Activated gamma-delta T cell (primary cell): ENCODE measurements around the gene QPCTL.

Experiments
- DNase-seq: peaks from one replicate; lab custom pipeline; 2025; lab: John Stamatoyannopoulos, UW
- total RNA-seq, 2 donors: gene quantifications; one replicate each; lab custom pipeline; 2026; lab: John Stamatoyannopoulos, UW

QPCTL gene
- 8.4 to 11.0 reads per million in 2 donors for total RNA-seq

DNA sequence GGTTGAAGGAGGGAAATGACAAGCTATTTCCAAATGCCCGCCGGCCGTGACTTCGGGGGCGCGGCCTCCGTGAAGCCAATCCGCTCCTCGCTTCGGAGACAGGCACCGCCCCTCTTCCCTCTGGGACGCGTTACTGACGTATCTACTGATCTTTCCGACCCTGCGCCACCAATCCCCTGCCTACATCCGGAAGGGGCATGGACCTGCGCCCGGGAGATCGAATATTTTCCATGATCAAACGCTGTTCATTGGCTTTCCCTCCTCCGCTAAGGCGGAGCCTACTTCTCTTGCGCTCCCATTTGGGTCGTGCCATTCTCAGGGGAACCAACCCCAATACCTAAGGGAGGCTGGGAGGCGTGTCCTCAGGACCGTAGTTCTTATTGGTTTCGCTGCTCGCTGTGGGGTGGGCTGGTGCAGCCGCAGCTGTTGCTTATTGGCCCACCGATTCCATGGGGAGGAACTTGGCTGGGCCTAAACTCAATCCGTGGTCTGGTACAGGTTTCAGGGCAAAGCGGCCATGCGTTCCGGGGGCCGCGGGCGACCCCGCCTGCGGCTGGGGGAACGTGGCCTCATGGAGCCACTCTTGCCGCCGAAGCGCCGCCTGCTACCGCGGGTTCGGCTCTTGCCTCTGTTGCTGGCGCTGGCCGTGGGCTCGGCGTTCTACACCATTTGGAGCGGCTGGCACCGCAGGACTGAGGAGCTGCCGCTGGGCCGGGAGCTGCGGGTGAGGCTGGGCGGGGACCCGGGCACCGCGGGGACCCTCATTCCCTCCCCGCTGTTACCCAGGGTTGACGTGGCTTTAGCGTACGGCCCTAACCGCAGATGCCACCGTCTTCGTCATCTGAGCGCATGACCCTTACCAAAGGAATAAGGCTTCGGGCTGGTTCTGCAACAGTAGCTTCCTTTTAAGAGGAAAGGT is at the start of gene QPCTL:
TSS of gene QPCTL (plus strand) at position 480 of the 919 bp plus-strand sequence. CDS start at position 518, 38 bp downstream.
- peak; percentile 75 for DNase-seq

DNA sequence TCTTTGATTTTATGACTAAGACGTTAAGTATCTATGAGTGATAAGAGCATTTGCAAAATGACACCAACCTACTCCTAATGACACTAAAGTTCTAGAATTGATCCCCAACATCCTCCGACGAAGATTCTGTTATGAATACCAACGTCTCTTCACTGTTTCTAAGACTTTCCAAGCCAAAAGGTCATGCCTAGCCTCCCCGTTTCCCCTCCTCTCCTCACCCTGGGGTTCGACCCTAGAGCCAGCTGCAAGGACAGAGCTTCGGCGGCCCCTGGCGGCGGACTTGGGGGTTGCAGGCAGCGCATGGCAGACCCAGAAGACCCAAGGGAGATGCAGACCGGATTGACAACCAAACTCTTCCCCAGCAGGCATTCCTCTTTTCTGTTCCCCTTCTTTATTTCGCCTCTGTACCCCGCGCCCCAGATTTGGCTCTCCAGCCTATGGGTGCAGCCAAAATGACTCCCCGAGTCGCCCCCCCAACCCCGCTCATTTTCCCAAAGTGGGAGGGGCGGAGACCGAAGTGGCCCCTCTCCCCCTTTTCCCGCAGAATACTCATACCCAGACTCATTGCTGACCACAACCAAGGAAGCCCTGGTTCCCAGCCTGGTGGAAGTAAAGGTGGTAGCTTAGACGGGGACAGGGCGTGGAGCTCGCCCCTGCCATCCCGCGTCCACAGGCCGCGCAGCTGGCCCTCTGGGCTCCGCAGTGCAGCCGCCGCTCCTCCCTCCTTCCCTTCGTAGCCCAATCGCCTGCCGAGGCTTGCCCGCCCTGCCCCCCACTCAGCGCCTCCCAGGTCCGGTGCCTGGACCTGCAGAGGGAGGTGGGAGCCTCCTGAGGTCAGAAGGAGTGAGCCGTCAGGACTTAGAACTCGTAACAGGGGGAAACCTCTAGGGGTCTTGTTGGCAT is 49.2 kb upstream of the QPCTL start:
- DNase-seq = peak; percentile 63

DNA sequence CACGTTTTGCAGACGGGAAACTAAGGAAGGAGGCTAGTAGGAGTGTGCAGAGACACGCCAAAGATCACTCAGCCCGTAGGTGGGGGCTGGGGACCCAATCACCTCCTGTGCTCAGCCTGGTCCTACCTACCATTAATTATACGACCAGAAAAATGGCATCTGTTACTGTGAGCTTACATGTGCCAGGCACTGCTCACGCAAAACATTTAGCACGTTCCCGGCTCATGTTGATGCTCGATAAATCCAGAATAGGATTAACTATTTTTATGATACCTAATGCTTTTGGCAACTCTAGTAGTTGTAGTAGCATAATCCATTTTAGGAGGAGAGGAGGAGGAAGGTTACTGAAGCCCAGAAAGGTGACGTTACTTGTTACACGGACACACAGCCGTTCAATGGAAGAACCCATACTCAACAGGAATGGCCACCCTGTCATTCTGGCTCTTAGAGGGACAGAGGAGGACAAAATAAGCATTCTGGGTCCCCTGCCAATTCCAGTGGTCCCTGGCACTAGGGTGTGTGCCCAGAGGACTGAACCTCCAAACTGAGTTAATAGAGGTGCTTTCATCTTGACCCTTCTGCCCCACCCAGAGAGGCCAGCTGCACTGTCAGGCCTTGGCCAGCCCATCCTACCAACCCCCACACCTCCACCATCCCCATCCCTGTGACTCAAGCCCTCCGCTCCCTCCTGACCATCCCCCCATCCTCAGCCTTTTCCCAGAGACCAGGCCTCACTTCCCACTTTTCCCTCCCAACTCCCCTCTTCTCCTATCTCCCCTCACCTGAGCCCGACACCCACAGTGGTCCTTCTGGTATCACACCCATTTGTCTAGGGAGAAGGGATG is 48.3 kb upstream of the QPCTL start:
- DNase-seq = no peak

DNA sequence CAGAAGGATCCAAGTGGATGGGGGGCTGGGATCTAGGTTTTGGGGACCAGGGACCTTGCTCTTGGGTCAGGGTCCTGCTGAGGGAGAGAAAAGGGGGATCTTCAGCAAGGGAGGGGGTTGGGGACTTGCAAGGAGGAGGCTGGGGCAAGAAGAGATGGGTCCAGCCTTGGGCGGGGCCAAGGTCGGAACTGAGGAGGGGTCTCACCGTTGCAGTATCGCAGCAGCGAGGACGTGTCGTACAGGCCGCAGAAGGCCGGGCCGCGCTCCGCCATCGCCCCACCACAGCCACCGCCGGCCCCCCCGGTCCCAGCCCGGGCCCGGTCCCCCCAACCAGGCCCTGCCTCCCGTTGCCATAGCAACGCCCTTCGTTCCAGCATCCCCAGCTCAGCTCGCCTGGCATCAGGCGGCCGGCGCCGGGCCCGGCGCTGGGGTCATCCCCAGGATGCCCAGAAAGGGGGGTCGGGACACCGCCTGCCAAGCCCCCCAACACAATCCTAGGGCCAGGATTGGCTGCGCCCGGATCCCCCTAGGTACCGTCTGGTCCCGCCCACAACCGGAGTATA is 47.3 kb upstream of the QPCTL start:
- peak; percentile 43 for DNase-seq

DNA sequence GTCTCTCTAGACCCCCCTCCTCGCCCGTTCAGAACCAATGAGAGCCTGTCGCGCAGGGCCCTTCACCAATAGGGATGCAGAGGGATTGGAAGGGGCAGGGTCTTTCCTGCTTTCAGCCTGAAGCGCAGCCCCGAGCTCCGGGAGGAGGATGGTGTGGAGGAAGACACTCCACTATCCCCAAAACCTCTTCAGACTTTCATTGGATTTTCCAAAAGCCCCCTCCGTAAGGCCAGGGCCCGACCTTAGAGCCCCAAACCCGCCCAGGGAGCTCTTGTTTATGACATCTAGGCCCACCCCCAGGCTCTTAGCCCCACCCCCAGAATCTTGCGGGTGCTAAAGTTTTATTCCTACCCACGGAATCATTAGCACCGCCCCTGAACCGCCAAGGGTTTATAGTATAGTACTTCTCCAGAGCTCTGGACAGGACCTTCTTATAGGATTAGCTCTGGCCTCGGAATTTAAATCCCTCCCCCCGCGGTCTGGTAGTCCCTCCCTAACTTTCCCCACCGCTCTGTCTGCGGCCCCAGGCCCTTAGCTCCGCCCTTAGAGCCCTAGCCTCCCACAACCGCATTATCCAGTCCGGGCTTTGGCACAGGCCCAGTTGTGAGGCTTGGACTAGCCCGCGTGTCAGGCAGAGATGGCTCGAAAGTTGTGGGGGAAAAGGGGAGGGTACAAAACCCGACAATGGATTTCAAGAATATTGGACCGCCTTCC is 46.7 kb upstream of the QPCTL start:
- DNase-seq = no peak

GRCh38 chr19:45646345-45646698 is 46.1 kb upstream of the QPCTL start:
- DNase-seq = no peak

GRCh38 chr19:45650722-45651121 is 41.7 kb upstream of the QPCTL start:
- DNase-seq = no peak

DNA sequence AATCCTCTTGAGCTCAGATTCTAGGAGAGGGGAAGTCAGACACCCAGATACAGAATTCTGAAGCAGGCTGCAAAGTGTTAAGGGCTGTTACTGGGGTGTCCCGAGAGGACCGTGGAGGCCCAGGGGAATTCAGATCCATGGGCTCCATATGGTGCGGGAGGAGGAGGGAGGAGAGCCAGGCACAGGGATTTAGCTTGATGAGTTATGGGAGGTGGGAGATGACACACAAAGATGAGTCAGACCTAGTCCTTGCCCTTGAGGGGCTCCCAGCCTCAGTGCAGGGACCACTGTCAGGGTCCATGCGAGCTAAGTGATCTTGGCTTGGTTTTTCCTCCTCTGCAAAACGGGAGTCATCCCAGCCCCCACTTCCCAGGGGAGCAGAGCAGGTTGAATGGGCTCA is 38.8 kb upstream of the QPCTL start:
- DNase-seq = no peak

GRCh38 chr19:45655073-45655472 is 37.4 kb upstream of the QPCTL start:
- no peak for DNase-seq

GRCh38 chr19:45657520-45658167 is 34.8 kb upstream of the QPCTL start:
- no peak for DNase-seq

DNA sequence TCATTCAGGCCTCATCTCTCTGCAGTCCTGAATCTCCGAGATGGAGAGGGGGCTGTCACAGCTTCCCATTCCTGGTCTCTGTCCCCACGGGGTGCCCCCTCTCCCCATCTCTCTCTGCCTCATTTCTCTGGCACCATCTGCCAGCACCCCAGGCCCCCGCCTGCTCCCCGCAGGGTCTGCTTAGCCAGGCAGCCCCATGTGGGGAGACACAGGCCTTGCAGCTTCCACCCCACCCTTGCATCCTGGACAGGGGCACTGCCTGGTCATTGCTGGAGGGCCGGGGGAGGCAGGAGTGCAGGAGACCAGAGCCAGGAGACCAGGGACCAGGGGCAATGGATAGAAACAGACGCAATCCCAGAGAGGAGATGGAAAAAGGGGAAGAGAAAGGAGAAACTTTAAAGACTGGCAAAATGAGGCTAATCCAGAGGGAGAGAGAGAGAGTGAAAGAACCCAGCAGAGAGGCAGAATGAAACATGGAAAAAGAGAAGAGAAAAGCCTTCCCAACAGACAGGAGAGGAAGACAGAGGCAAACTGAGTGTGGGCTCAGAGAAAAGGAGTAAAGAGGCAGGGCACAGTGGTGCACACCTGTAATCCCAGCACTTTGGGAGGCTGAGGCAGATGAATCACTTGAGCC is 33.3 kb upstream of the QPCTL start:
- DNase-seq = no peak

GRCh38 chr19:45660636-45661035 is 31.8 kb upstream of the QPCTL start:
- no peak for DNase-seq

DNA sequence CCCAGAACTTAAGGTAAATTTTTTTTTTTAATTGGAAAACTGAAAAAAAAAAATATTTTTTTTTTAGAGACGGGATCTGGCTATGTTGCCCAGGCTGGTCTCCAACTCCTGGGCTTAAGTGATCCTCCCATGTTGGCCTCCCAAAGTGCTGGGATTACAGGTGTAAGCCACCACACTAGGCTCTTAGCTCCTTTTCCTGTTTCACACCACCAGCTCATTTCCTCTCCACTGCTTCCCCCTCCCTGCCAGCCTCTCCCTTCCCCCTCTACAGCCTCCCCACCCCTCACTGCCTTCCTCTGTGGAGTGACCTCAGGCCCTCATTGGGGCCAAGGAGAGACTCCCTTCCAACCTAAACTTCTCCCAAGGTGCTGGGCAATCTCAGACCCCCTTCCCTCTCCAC is 28.7 kb upstream of the QPCTL start:
- DNase-seq = no peak

- no peak for DNase-seq
These were observed 27.9 kb upstream of the QPCTL start for GRCh38 chr19:45664575-45664974.

DNA sequence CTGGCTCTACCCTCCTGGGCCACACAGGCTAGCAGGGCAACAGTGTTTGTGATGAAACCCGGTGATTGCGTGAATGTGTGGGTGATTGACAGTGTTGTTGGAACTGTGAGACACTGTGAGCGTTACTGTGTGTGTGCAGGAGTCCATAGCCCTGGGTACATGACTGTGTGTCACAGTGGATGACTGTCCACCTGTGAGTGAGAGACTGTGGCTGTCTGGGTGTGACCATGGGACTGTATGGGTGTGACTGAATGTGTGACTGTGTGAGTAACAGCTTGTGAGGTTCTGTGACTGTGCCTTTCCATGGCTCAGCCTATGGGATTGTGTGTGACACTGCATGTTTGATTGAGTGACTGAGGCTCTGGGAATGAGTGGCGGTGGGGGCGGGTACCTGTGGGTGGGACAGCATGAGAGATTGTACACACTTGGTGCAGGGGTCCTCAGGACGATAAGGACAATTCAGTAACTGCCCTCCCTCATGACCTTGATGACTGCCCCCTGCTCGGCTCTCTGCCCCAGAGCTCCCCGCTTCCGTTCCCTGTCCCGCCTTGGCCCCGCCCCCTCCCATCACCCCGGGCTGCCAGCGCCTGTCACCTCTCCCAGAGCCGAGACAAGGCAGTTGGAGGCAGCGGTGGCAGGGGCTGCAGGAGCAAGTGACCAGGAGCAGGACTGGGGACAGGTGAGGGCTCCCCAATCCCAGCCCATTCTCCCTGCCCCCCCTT is 24.7 kb upstream of the QPCTL start, which contains the start of gene GIPR:
TSS of gene GIPR (plus strand) at position 602 of the 722 bp plus-strand sequence. CDS start 1,300 bp downstream, outside the sequence.
- DNase-seq = peak; percentile 49

- peak; percentile 17 for DNase-seq
These were observed 24.1 kb upstream of the QPCTL start for GRCh38 chr19:45668342-45668871.

- DNase-seq = no peak
These were observed 21.6 kb upstream of the QPCTL start for GRCh38 chr19:45670670-45671453.

- no peak for DNase-seq
These were observed 17.5 kb upstream of the QPCTL start for GRCh38 chr19:45674946-45675345.
